MCF 10A (cell line): Measurements from ENCODE around the gene CSNK1A1L. TPM values are rescaled to one million over a fixed set of nuclear protein-coding genes. Genes with fewer than 3 reads are reported as not detected.

Experiments
- Bru-seq: library from RNA; stranded (reverse); fragments of 400-500 nt; gene quantifications from one replicate; lab custom pipeline; 2021; lab: Mats Ljungman, UMichigan
- BruChase-seq, 2 experiments: library from RNA; stranded (reverse); fragments of 400-500 nt; gene quantifications; one replicate each; lab custom pipeline; 2021; lab: Mats Ljungman, UMichigan
- BruUV-seq: library from RNA; stranded (reverse); fragments of 400-500 nt; replicated peaks from 2 replicates; lab custom pipeline; 2021; lab: Mats Ljungman, UMichigan
- CTCF ChIA-PET: fragments of 300-600 bp; sonication (Branson Sonifier 250); formaldehyde crosslinking; extraction: SDS; loops from one replicate; lab custom pipeline; 2021; ENCODE audit warnings: antibody characterized with exemption, inconsistent platforms; lab: Yijun Ruan, JAX
- POLR2A ChIA-PET: fragments of 300-600, 350-650 bp; sonication (Branson Sonifier 250); formaldehyde crosslinking; extraction: SDS; loops from one replicate; lab custom pipeline; 2020; ENCODE audit warnings: antibody characterized with exemption, inconsistent platforms; lab: Yijun Ruan, JAX
- DNase-seq: peaks from one replicate; pipeline ENCODE4 v3.0.0-alpha.2; 2018; ENCODE audit not compliant: unreplicated experiment
- H3K27ac Mint-ChIP-seq: one replicate; pipeline ENCODE4 v1.8.0; 2022; ENCODE audit warnings: mild to moderate bottlenecking, low read depth, mixed read lengths; ENCODE audit not compliant: unreplicated experiment
- H3K27me3 Mint-ChIP-seq: one replicate; pipeline ENCODE4 v1.8.0; 2022; ENCODE audit warnings: mixed read lengths; ENCODE audit not compliant: insufficient read depth, unreplicated experiment
- H3K36me3 Mint-ChIP-seq: one replicate; pipeline ENCODE4 v1.8.0; 2022; ENCODE audit warnings: mild to moderate bottlenecking, moderate library complexity, mixed read lengths; ENCODE audit not compliant: insufficient read depth, unreplicated experiment
- H3K4me1 Mint-ChIP-seq: one replicate; pipeline ENCODE4 v1.8.0; 2022; ENCODE audit warnings: mixed read lengths; ENCODE audit not compliant: insufficient read depth, unreplicated experiment
- H3K4me3 Mint-ChIP-seq: one replicate; pipeline ENCODE4 v1.8.0; 2022; ENCODE audit warnings: mild to moderate bottlenecking, moderate library complexity, mixed read lengths; ENCODE audit not compliant: unreplicated experiment
- H3K9me3 Mint-ChIP-seq: one replicate; pipeline ENCODE4 v1.8.0; 2022; ENCODE audit warnings: mixed read lengths; ENCODE audit not compliant: unreplicated experiment
- CTCF ChIP-seq: fragments of 200-600 bp; IDR thresholded peaks from one replicate; pipeline ENCODE4 v1.8.0; 2022; ENCODE audit warnings: antibody characterized with exemption, mild to moderate bottlenecking; ENCODE audit not compliant: unreplicated experiment
- intact Hi-C: fragments of 100-400 bp; cut with micrococcal nuclease; formaldehyde crosslinking; loops from 2 replicates; pipeline ENCODE4 v1.14.1; 2022
- long read RNA-seq: library from polyadenylated mRNA; stranded (forward); transcript quantifications from one replicate; pipeline ENCODE4 v2.0.0, GENCODE V29; 2022
- total RNA-seq: library from RNA; stranded (reverse); gene quantifications from 2 replicates; pipeline ENCODE4 v1.2.3, GENCODE V29; 2022

The CSNK1A1L gene
- total RNA-seq: not detected in 2 replicates
- not detected for Bru-seq, nascent RNA
- BruChase-seq, experiment 1, labeled RNA remaining after a 6-hour chase: not detected
- not detected for BruChase-seq, experiment 2, labeled RNA remaining after a 2-hour chase
- long read RNA-seq: 0 reads

GRCh38 chr13:37105251-37105714, at the start of gene CSNK1A1L:
Gene CSNK1A1L (minus strand): TSS chr13:37105664. CDS start chr13:37105256, 408 bp downstream.
- Mint-ChIP-seq H3K4me1 (peaks cover 19% of the 10 kb centered on the region), H3K36me3 (no peaks in the 10 kb centered on the region), H3K4me3 (no peak within 1 kb of the TSS), H3K27ac (peak within 1 kb of the TSS; percentile 82), H3K9me3 (no peaks in the 10 kb centered on the region), H3K27me3 (no peaks in the 10 kb centered on the region)
- BruUV-seq: no TSS peak
- TF ChIP-seq CTCF: no peak
- ChIA-PET POLR2A (interaction anchor here (0.7 kb wide), 1 partner anchor 9 kb away, joined by 3 read pairs; no protein-coding TSS in a partner anchor), CTCF (interaction anchor here (9.8 kb wide), 1 partner anchor 498 kb away, joined by 103 read pairs; the partner anchor contains the start of gene POSTN)
- no peak for DNase-seq
- intact Hi-C loops: no loop called here

GRCh38 chr13:37149380-37149779, 43.9 kb upstream of the CSNK1A1L start:
- POLR2A ChIA-PET: no interaction called here
- BruUV-seq: no TSS peak
- Mint-ChIP-seq H3K4me1 (peaks cover under 1% of the 10 kb centered on the region), H3K9me3 (no peaks in the 10 kb centered on the region), H3K27ac (no peak overlapping the region), H3K27me3 (no peaks in the 10 kb centered on the region), H3K36me3 (no peaks in the 10 kb centered on the region), H3K4me3 (no peak overlapping the region)
- no peak for DNase-seq
- intact Hi-C loops: no loop called here
- CTCF ChIA-PET: interaction anchor here (0.7 kb wide), 1 partner anchor 32 kb away, joined by 5 read pairs; no protein-coding TSS in a partner anchor
- no peak for TF ChIP-seq CTCF

GRCh38 chr13:37148501-37148900, 43.0 kb upstream of the CSNK1A1L start:
- no peaks in the 10 kb centered on the region for H3K27me3 Mint-ChIP-seq

GRCh38 chr13:37144661-37145060, 39.2 kb upstream of the CSNK1A1L start:
- CTCF ChIA-PET: no interaction called here
- Mint-ChIP-seq H3K27me3 (no peaks in the 10 kb centered on the region), H3K27ac (no peak overlapping the region), H3K9me3 (peaks cover 7% of the 10 kb centered on the region), H3K36me3 (no peaks in the 10 kb centered on the region), H3K4me1 (peaks cover 10% of the 10 kb centered on the region), H3K4me3 (no peak overlapping the region)
- no peak for DNase-seq
- intact Hi-C loops: no loop called here
- no peak for TF ChIP-seq CTCF
- no TSS peak for BruUV-seq
- POLR2A ChIA-PET: no interaction called here

More at GRCh38 chr13:37148501-37148900, 43.0 kb upstream of the CSNK1A1L start:
- no peak overlapping the region for H3K27ac Mint-ChIP-seq
- no peak for DNase-seq
- peaks cover 9% of the 10 kb centered on the region for H3K4me1 Mint-ChIP-seq
- BruUV-seq: no TSS peak
- no peaks in the 10 kb centered on the region for H3K9me3 Mint-ChIP-seq
- no peaks in the 10 kb centered on the region for H3K36me3 Mint-ChIP-seq
- TF ChIP-seq CTCF: no peak
- ChIA-PET CTCF (no interaction called here), POLR2A (no interaction called here)
- no peak overlapping the region for H3K4me3 Mint-ChIP-seq
- intact Hi-C loops: no loop called here
